Neuronal stem cell (in vitro differentiated cells): ENCODE measurements around the gene ITGB5.

ENCODE experiments used
- DNase-seq: peaks from one replicate; pipeline ENCODE4 v3.0.0-alpha.2; 2013; ENCODE audit warnings: low spot score
- H2AFZ ChIP-seq: one replicate; pipeline ENCODE4 v1.6.1; 2013; ENCODE audit warnings: mild to moderate bottlenecking, low read length, inconsistent platforms
- H2AK5ac ChIP-seq: 2 replicates; pipeline ENCODE4 v1.6.1; 2013; ENCODE audit warnings: low read depth, mild to moderate bottlenecking, inconsistent platforms, low read length, moderate library complexity, mixed read lengths
- H2BK120ac ChIP-seq: 2 replicates; pipeline ENCODE4 v1.6.1; 2013; ENCODE audit warnings: low read depth, mild to moderate bottlenecking, inconsistent platforms, low read length, moderate library complexity, mixed read lengths
- H2BK12ac ChIP-seq: one replicate; pipeline ENCODE4 v1.6.1; 2013; ENCODE audit warnings: low read length, inconsistent platforms
- H2BK15ac ChIP-seq: 2 replicates; pipeline ENCODE4 v1.6.1; 2013; ENCODE audit warnings: mild to moderate bottlenecking, low read length, inconsistent platforms, mixed read lengths
- H2BK5ac ChIP-seq: one replicate; pipeline ENCODE4 v1.6.1; 2013; ENCODE audit warnings: inconsistent platforms, mild to moderate bottlenecking, low read length, moderate library complexity
- H3K14ac ChIP-seq: one replicate; pipeline ENCODE4 v1.6.1; 2013; ENCODE audit warnings: low read length, inconsistent platforms
- H3K18ac ChIP-seq: 2 replicates; pipeline ENCODE4 v1.6.1; 2013; ENCODE audit warnings: low read length, inconsistent platforms
- H3K23ac ChIP-seq: 2 replicates; pipeline ENCODE4 v1.6.1; 2013; ENCODE audit warnings: low read depth, mild to moderate bottlenecking, mixed read lengths, low read length, inconsistent platforms; ENCODE audit not compliant: poor library complexity
- H3K27ac ChIP-seq: replicated peaks from 3 replicates; pipeline ENCODE4 v1.5.1; 2013; ENCODE audit warnings: low read length, inconsistent platforms
- H3K27me3 ChIP-seq, 3 experiments: 2 replicates each; pipeline ENCODE4 v1.6.1; 2013; ENCODE audit warnings: low read length in 3 of 3, mild to moderate bottlenecking in 2 of 3, inconsistent platforms in 1 of 3, low read depth in 1 of 3, mixed read lengths in 1 of 3, moderate library complexity in 1 of 3; ENCODE audit not compliant: control insufficient read depth in 3 of 3, insufficient read depth in 3 of 3
- H3K36me3 ChIP-seq, 2 donors: replicated peaks in 1 of 2; 2 replicates each; pipeline ENCODE4 v1.6.1; 2013; ENCODE audit warnings: low read length in 2 of 2; ENCODE audit not compliant: control insufficient read depth in 2 of 2, insufficient read depth in 2 of 2
- H3K4ac ChIP-seq: 2 replicates; pipeline ENCODE4 v1.6.1; 2013; ENCODE audit warnings: inconsistent platforms, mild to moderate bottlenecking, low read length, moderate library complexity
- H3K4me1 ChIP-seq, 2 donors: 1 replicate in 1 of 2; 2 replicates in 1 of 2; pipeline ENCODE4 v1.6.1; 2013; ENCODE audit warnings: low read length in 2 of 2, low read depth in 1 of 2; ENCODE audit not compliant: control insufficient read depth in 2 of 2, insufficient read depth in 1 of 2
- H3K4me2 ChIP-seq: one replicate; pipeline ENCODE4 v1.6.1; 2013; ENCODE audit warnings: mild to moderate bottlenecking, low read length, inconsistent platforms; ENCODE audit not compliant: insufficient read depth, poor library complexity, severe bottlenecking
- H3K4me3 ChIP-seq, 2 donors: 2 replicates each; pipeline ENCODE4 v1.5.1; 2013; ENCODE audit warnings: low read length in 2 of 2, mild to moderate bottlenecking in 2 of 2, inconsistent platforms in 1 of 2, moderate library complexity in 1 of 2
- H3K79me1 ChIP-seq: one replicate; pipeline ENCODE4 v1.6.1; 2013; ENCODE audit warnings: low read depth, mild to moderate bottlenecking, inconsistent platforms, low read length, moderate library complexity
- H3K9ac ChIP-seq: one replicate; pipeline ENCODE4 v1.6.1; 2013; ENCODE audit warnings: mild to moderate bottlenecking, low read depth, low read length, inconsistent platforms; ENCODE audit not compliant: poor library complexity
- H3K9me3 ChIP-seq, 2 donors: replicated peaks in 1 of 2; 2 replicates each; pipeline versions ENCODE3 to v1.6.1; 2013; ENCODE audit warnings: low read length in 2 of 2, mild to moderate bottlenecking in 2 of 2, inconsistent platforms in 1 of 2, low read depth in 1 of 2, mixed read lengths in 1 of 2, moderate library complexity in 1 of 2; ENCODE audit not compliant: control insufficient read depth in 2 of 2, insufficient read depth in 1 of 2
- H4K8ac ChIP-seq: one replicate; pipeline ENCODE4 v1.6.1; 2013; ENCODE audit warnings: low read depth, mild to moderate bottlenecking, inconsistent platforms, low read length, moderate library complexity
- H4K91ac ChIP-seq: one replicate; pipeline ENCODE4 v1.6.1; 2013; ENCODE audit warnings: low read length, low read depth, mild to moderate bottlenecking, inconsistent platforms; ENCODE audit not compliant: poor library complexity
- WGBS, 2 donors: extraction: QIAGEN DNeasy Blood & Tissue Kit; methylation state at CpG; one replicate each; pipeline ENCODE4 v1.1.7; 2013; ENCODE audit warnings: missing lambda C conversion rate in 2 of 2, mixed read lengths in 1 of 2; ENCODE audit not compliant: insufficient read length in 2 of 2, insufficient replicate concordance in 1 of 2; ENCODE audit errors: extremely low coverage in 2 of 2; 5-methylcytosine and 5-hydroxymethylcytosine counted together

The ITGB5 gene

GRCh38 chr3:124773351-124774326 lies 113.5 kb downstream of the ITGB5 start:
- H3K79me1 ChIP-seq = peaks cover 8% of the 10 kb centered on the region
- peaks cover 2 to 8% of the 10 kb centered on the region in 2 donors for H3K36me3 ChIP-seq
- no peak for DNase-seq
- H2BK5ac ChIP-seq = no peak overlapping the region
- H3K14ac ChIP-seq = no peak overlapping the region
- H3K4ac ChIP-seq = no peak overlapping the region
- H3K4me2 ChIP-seq = no peak overlapping the region
- H2BK12ac ChIP-seq = no peak overlapping the region
- peak overlapping the region in 1 of 2 donors; percentile 46 for H3K4me3 ChIP-seq
- no peaks in the 10 kb centered on the region for H3K9me3 ChIP-seq
- no peak overlapping the region for H3K9ac ChIP-seq
- no peak overlapping the region for H3K27ac ChIP-seq
- peaks cover 12 to 14% of the 10 kb centered on the region in 2 donors for H3K4me1 ChIP-seq
- H4K91ac ChIP-seq = no peak overlapping the region
- no peak overlapping the region for H3K23ac ChIP-seq
- no peaks in the 10 kb centered on the region for H3K27me3 ChIP-seq
- H2AFZ ChIP-seq = no peak overlapping the region
- WGBS, 2 donors = no CpG with 5 or more reads among the region's 17 CpGs
- no peak overlapping the region for H2BK15ac ChIP-seq
- H2AK5ac ChIP-seq = no peak overlapping the region
- no peak overlapping the region for H2BK120ac ChIP-seq
- peak overlapping the region; percentile 45 for H3K18ac ChIP-seq
- H4K8ac ChIP-seq = no peak overlapping the region

GRCh38 chr3:124772081-124772831 lies 114.9 kb downstream of the ITGB5 start:
- H3K27me3 ChIP-seq = no peaks in the 10 kb centered on the region
- H3K36me3 ChIP-seq = peaks cover 5 to 16% of the 10 kb centered on the region in 2 donors
- H2AK5ac ChIP-seq = no peak overlapping the region
- no peak overlapping the region for H3K9ac ChIP-seq
- no peak overlapping the region for H3K23ac ChIP-seq
- no peak overlapping the region for H2BK120ac ChIP-seq
- no CpG with 5 or more reads among the region's 17 CpGs for WGBS, 2 donors
- no peak overlapping the region for H4K8ac ChIP-seq
- no peak overlapping the region for H3K4ac ChIP-seq
- H3K4me3 ChIP-seq = no peak overlapping the region
- peak overlapping the region; percentile 24 for H2AFZ ChIP-seq
- no peak overlapping the region for H3K18ac ChIP-seq
- no peaks in the 10 kb centered on the region for H3K9me3 ChIP-seq
- H2BK15ac ChIP-seq = no peak overlapping the region
- no peak overlapping the region for H3K14ac ChIP-seq
- H3K4me1 ChIP-seq = peaks cover 12 to 14% of the 10 kb centered on the region in 2 donors
- H3K79me1 ChIP-seq = peaks cover 8% of the 10 kb centered on the region
- no peak for DNase-seq
- H2BK5ac ChIP-seq = no peak overlapping the region
- H3K4me2 ChIP-seq = no peak overlapping the region
- H4K91ac ChIP-seq = no peak overlapping the region
- H2BK12ac ChIP-seq = no peak overlapping the region
- H3K27ac ChIP-seq = no peak overlapping the region

- WGBS, 2 donors = no CpG with 5 or more reads among the region's 2 CpGs
- peaks cover 9 to 14% of the 10 kb centered on the region in 2 donors for H3K4me1 ChIP-seq
These were observed 116.1 kb downstream of the ITGB5 start for GRCh38 chr3:124771083-124771445.

More at GRCh38 chr3:124771083-124771445, 116.1 kb downstream of the ITGB5 start:
- Histone ChIP-seq H4K8ac (no peak overlapping the region), H3K4me2 (no peak overlapping the region), H4K91ac (no peak overlapping the region), H3K9me3 (no peaks in the 10 kb centered on the region), H2BK15ac (no peak overlapping the region), H2AFZ (peak overlapping the region; percentile 3), H3K4ac (no peak overlapping the region), H3K14ac (no peak overlapping the region), H3K27ac (no peak overlapping the region), H3K79me1 (peaks cover 8% of the 10 kb centered on the region), H3K27me3 (no peaks in the 10 kb centered on the region), H2BK5ac (no peak overlapping the region), H3K36me3 (peaks cover 5 to 20% of the 10 kb centered on the region in 2 donors), H2BK12ac (no peak overlapping the region), H3K18ac (no peak overlapping the region), H2AK5ac (no peak overlapping the region), H3K9ac (no peak overlapping the region), H3K23ac (no peak overlapping the region), H3K4me3 (no peak overlapping the region), H2BK120ac (no peak overlapping the region)
- no peak for DNase-seq
